ENCODE measurements around the gene SLC7A14. TPM values are rescaled to one million over a fixed set of nuclear protein-coding genes. Genes with fewer than 3 reads are reported as not detected.
A peak's percentile ranks its signal among the peaks of the same experiment; 100 is the strongest.

The SLC7A14 gene
- total and polyA plus RNA-seq, 2 of the 13 experiments (the other 11 are each of a cell fraction or from before 2014, with no cell fraction given), result not detected

DNA sequence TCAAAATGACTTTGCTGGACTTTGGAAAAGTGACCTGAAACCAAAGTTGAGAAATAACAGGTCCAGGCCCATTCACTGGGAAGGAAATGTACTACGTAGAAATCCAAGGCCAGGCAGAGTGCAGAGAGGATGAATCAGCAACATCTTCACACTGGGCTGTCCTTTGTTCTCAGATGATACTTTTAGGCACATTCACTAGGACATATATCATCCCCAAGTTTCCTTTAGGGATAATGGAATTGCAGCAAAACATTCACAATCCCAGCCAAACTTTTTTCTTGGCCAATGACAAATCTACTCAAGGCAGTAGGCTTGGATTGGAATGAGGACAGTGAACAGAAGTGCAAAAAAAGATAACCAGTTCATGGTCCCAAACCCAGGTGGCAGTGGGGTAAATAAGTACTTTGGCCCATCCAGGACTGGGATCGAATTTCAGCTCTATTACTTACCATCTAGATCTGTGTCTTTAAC lies 92.1 kb downstream of the SLC7A14 start (continued):
- TF ChIP-seq, protein P1, sequence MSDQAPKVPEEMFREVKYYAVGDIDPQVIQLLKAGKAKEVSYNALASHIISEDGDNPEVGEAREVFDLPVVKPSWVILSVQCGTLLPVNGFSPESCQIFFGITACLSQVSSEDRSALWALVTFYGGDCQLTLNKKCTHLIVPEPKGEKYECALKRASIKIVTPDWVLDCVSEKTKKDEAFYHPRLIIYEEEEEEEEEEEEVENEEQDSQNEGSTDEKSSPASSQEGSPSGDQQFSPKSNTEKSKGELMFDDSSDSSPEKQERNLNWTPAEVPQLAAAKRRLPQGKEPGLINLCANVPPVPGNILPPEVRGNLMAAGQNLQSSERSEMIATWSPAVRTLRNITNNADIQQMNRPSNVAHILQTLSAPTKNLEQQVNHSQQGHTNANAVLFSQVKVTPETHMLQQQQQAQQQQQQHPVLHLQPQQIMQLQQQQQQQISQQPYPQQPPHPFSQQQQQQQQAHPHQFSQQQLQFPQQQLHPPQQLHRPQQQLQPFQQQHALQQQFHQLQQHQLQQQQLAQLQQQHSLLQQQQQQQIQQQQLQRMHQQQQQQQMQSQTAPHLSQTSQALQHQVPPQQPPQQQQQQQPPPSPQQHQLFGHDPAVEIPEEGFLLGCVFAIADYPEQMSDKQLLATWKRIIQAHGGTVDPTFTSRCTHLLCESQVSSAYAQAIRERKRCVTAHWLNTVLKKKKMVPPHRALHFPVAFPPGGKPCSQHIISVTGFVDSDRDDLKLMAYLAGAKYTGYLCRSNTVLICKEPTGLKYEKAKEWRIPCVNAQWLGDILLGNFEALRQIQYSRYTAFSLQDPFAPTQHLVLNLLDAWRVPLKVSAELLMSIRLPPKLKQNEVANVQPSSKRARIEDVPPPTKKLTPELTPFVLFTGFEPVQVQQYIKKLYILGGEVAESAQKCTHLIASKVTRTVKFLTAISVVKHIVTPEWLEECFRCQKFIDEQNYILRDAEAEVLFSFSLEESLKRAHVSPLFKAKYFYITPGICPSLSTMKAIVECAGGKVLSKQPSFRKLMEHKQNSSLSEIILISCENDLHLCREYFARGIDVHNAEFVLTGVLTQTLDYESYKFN (CRISPR knock-in tag; conservative IDR thresholded peaks at IDR 0.05), result peak; percentile 91
- TF ChIP-seq TRIM24 (CRISPR knock-in tag; IDR thresholded peaks at IDR 0.05) (no peak), FOXA1 (IDR thresholded peaks at IDR 0.05) (no peak), FOXA1 (CRISPR knock-in tag; IDR thresholded peaks at IDR 0.05) (peak; percentile 76), ZNF441 (CRISPR knock-in tag; IDR thresholded peaks at IDR 0.05; ENCODE audit: borderline replicate concordance) (no peak), RARA (CRISPR knock-in tag; IDR thresholded peaks at IDR 0.05) (no peak), NFE2 (CRISPR knock-in tag; IDR thresholded peaks at IDR 0.05) (peak; percentile 90), ZNF260 (CRISPR knock-in tag; IDR thresholded peaks at IDR 0.05; ENCODE audit: borderline replicate concordance, low read depth) (no peak), ERF (CRISPR knock-in tag; IDR thresholded peaks at IDR 0.05) (peak; percentile 27; the same call in 1 of the 2 replicates), ZNF3 (CRISPR knock-in tag; IDR thresholded peaks at IDR 0.05) (no peak), ZKSCAN5 (CRISPR knock-in tag; IDR thresholded peaks at IDR 0.05) (no peak), MIXL1 (CRISPR knock-in tag; IDR thresholded peaks at IDR 0.05) (peak; percentile 29; the same call in 1 of the 2 replicates), TOE1 (CRISPR knock-in tag; IDR thresholded peaks at IDR 0.05) (0 out of 2 replicates have a peak, but pooled peaks have one; percentile 33), ZMYM4 (CRISPR knock-in tag; IDR thresholded peaks at IDR 0.05) (peak; percentile 64), CHCHD3 (CRISPR knock-in tag; IDR thresholded peaks at IDR 0.05) (no peak), ZNF644 (CRISPR knock-in tag; IDR thresholded peaks at IDR 0.05; ENCODE audit: low read depth) (peak; percentile 84), ZNF451 (CRISPR knock-in tag; IDR thresholded peaks at IDR 0.05) (no peak)
- TF ChIP-seq, protein P2, sequence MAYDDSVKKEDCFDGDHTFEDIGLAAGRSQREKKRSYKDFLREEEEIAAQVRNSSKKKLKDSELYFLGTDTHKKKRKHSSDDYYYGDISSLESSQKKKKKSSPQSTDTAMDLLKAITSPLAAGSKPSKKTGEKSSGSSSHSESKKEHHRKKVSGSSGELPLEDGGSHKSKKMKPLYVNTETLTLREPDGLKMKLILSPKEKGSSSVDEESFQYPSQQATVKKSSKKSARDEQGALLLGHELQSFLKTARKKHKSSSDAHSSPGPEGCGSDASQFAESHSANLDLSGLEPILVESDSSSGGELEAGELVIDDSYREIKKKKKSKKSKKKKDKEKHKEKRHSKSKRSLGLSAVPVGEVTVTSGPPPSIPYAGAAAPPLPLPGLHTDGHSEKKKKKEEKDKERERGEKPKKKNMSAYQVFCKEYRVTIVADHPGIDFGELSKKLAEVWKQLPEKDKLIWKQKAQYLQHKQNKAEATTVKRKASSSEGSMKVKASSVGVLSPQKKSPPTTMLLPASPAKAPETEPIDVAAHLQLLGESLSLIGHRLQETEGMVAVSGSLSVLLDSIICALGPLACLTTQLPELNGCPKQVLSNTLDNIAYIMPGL (CRISPR knock-in tag; IDR thresholded peaks at IDR 0.05; ENCODE audit: borderline replicate concordance in 1 of 2, low read depth in 1 of 2), result no peak
- TF ChIP-seq, protein P3, sequence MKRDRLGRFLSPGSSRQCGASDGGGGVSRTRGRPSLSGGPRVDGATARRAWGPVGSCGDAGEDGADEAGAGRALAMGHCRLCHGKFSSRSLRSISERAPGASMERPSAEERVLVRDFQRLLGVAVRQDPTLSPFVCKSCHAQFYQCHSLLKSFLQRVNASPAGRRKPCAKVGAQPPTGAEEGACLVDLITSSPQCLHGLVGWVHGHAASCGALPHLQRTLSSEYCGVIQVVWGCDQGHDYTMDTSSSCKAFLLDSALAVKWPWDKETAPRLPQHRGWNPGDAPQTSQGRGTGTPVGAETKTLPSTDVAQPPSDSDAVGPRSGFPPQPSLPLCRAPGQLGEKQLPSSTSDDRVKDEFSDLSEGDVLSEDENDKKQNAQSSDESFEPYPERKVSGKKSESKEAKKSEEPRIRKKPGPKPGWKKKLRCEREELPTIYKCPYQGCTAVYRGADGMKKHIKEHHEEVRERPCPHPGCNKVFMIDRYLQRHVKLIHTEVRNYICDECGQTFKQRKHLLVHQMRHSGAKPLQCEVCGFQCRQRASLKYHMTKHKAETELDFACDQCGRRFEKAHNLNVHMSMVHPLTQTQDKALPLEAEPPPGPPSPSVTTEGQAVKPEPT (CRISPR knock-in tag; IDR thresholded peaks at IDR 0.05; ENCODE audit: low read depth), result no peak
- TF ChIP-seq, protein P4, sequence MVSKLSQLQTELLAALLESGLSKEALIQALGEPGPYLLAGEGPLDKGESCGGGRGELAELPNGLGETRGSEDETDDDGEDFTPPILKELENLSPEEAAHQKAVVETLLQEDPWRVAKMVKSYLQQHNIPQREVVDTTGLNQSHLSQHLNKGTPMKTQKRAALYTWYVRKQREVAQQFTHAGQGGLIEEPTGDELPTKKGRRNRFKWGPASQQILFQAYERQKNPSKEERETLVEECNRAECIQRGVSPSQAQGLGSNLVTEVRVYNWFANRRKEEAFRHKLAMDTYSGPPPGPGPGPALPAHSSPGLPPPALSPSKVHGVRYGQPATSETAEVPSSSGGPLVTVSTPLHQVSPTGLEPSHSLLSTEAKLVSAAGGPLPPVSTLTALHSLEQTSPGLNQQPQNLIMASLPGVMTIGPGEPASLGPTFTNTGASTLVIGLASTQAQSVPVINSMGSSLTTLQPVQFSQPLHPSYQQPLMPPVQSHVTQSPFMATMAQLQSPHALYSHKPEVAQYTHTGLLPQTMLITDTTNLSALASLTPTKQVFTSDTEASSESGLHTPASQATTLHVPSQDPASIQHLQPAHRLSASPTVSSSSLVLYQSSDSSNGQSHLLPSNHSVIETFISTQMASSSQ (IDR thresholded peaks at IDR 0.05; ENCODE audit: low read depth), result 0 out of 2 replicates have a peak, but pooled peaks have one; percentile 20
- TF ChIP-seq, protein P4 (CRISPR knock-in tag; IDR thresholded peaks at IDR 0.05; ENCODE audit: borderline replicate concordance), result no peak; the same call in 1 of the 2 replicates
